IPS-18c (cell line): ENCODE measurements around the gene TAC4.

Experiments
- H3K4me3 ChIP-seq: 2 replicates; pipeline ENCODE4 v1.7.0; 2013; ENCODE audit warnings: low read depth, mild to moderate bottlenecking, low read length, moderate library complexity; ENCODE audit not compliant: insufficient read depth
- H3K9me3 ChIP-seq: one replicate; pipeline ENCODE4 v1.6.1; 2013; ENCODE audit warnings: mild to moderate bottlenecking, low read length, moderate library complexity; ENCODE audit not compliant: control insufficient read depth, insufficient read depth

TAC4 gene

GRCh38 chr17:49795372-49795771 is 52.5 kb downstream of the TAC4 start:
- no peak overlapping the region for H3K4me3 ChIP-seq
- H3K9me3 ChIP-seq: no peaks in the 10 kb centered on the region

DNA sequence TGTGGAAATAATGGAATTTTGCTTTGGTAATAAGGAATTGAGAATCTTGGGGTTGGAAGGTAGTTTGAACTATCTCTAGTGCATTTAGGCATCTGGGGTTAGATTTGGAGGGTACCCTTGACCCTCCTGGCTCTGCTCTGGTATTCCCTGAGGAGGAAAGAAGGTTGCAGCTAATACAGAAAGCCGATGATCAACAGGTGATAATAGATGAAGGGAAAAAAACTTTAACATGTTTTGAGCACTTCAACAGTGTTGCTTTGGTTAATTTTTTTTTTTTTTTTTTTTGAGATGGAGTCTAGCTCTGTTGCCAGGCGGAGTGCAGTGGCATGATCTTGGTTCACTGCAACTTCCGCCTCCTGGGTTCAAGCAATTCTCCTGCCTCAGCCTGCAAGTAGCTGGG is 54.6 kb downstream of the TAC4 start:
- Histone ChIP-seq H3K9me3 (no peaks in the 10 kb centered on the region), H3K4me3 (no peak overlapping the region)

DNA sequence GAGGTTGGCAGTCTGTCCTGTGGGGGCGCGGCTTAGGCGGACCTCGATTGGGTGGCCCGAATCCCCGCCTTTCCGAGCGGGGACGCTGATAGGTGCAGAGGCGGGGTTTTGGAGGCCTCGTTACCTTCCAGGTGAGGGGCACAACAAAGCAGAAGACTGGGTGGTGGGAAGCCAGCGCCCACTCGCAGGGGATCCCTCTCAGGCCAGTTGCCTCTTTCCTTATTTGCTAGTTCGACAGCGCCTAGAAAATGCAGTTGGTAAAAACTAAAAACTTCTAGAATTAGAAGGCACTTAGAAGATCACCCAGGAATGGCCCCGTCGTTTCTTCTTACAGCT is 58.7 kb downstream of the TAC4 start:
- no peaks in the 10 kb centered on the region for H3K9me3 ChIP-seq
- peak overlapping the region; percentile 47 for H3K4me3 ChIP-seq

GRCh38 chr17:49788478-49789242 is 59.2 kb downstream of the TAC4 start, which contains the start of gene KAT7:
TSS of gene KAT7 (plus strand) at chr17:49788681. CDS start at chr17:49788835, 154 bp downstream.
- Histone ChIP-seq H3K4me3 (peak within 1 kb of the TSS; percentile 85), H3K9me3 (no peaks in the 10 kb centered on the region)
